GM12875 (cell line): Measurements from ENCODE around the gene PDE6A.

Experiments used
- H3K4me3 ChIP-seq: one replicate; pipeline ENCODE4 v1.5.1; 2011; ENCODE audit warnings: low read depth, low read length, control low read depth
- TF ChIP-seq, protein P1 (sequence below): IDR thresholded peaks from 2 replicates; pipeline ENCODE4 v1.5.1; 2011; ENCODE audit warnings: low read depth, mild to moderate bottlenecking, control low read depth, inconsistent platforms, low read length, moderate library complexity, borderline replicate concordance; ENCODE audit not compliant: insufficient read depth

PDE6A gene

DNA sequence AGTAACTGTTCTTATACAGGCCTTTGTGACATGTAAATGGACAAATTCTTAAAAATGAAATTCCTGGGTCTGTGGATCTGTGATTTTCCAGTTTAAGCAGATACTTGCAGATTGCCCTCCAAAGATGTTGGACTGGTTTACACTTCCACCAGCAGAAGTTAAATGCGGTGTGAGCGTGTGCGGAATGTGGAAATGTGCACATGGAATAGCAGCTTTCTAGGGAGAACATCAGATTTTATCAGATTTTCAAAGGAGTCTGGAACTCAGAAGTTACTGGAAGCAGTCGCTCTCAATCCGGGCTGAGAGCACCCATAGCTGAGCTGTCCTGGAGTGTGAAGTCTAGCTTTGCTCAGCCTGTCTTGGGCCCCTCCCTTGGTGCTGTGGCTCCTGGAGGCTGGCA lies 117.0 kb downstream of the PDE6A start:
- H3K4me3 ChIP-seq, result no peak overlapping the region
- TF ChIP-seq, protein P1, sequence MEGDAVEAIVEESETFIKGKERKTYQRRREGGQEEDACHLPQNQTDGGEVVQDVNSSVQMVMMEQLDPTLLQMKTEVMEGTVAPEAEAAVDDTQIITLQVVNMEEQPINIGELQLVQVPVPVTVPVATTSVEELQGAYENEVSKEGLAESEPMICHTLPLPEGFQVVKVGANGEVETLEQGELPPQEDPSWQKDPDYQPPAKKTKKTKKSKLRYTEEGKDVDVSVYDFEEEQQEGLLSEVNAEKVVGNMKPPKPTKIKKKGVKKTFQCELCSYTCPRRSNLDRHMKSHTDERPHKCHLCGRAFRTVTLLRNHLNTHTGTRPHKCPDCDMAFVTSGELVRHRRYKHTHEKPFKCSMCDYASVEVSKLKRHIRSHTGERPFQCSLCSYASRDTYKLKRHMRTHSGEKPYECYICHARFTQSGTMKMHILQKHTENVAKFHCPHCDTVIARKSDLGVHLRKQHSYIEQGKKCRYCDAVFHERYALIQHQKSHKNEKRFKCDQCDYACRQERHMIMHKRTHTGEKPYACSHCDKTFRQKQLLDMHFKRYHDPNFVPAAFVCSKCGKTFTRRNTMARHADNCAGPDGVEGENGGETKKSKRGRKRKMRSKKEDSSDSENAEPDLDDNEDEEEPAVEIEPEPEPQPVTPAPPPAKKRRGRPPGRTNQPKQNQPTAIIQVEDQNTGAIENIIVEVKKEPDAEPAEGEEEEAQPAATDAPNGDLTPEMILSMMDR, result no peak

DNA sequence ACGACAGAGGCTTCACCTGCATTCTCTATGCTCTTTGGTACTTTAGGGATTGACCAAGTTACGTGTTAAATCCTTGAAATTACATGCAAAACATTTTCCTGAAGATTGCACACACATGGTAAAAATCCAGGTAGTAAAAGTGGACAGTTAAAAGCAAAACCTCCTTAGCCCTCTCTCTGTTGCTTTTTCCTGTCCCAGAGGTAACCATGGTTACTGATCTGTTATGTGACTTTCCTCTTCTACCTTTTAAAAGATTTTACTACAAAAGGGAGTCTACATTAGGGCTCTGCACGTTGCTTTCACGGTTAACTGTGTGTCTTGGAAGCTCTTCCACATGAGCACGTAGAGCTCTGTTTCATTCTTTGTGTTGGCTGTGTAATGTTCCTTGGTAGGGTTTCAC lies 117.5 kb downstream of the PDE6A start:
- H3K4me3 ChIP-seq, result no peak overlapping the region
- TF ChIP-seq, protein P1, result no peak

DNA sequence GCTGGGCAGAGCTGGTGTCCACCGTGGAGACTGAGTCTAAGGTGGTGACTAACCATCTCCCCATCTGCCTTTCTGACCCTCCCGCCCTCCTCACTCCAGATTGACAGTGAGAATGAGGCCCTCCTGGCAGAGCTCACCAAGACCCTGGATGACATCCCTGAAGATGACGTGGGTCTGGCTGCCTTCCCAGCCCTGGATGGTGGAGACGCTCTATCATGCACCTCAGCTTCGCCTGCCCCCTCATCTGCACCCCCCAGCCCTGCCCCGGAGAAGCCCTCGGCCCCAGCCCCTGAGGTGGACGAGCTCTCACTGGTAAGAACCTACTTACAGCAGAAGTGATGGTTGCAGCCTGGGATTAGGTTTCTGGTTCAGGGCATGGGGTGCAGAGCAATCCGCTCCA lies 118.0 kb downstream of the PDE6A start:
- TF ChIP-seq, protein P1, result no peak
- H3K4me3 ChIP-seq, result no peak overlapping the region

DNA sequence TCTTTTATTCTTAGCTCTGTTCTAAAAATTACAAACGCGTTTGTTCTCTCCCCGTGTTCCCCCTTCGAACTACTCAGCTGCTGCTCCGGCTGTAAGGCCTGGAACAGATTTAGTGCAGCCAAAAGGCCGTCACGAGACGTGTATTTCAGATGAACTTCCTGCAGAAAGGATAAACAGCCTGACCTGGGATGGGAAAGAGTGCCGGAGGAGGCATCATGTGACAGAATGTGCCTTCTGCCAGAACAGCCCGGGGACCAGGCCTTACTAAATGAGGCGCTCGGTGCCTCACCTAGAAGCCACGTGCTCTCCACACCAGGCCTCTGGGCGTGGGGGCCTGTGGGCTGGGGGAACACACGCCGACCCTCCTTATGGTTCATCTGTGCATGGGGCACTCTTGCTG lies 119.7 kb downstream of the PDE6A start:
- H3K4me3 ChIP-seq, result no peak overlapping the region
- TF ChIP-seq, protein P1, result no peak

DNA sequence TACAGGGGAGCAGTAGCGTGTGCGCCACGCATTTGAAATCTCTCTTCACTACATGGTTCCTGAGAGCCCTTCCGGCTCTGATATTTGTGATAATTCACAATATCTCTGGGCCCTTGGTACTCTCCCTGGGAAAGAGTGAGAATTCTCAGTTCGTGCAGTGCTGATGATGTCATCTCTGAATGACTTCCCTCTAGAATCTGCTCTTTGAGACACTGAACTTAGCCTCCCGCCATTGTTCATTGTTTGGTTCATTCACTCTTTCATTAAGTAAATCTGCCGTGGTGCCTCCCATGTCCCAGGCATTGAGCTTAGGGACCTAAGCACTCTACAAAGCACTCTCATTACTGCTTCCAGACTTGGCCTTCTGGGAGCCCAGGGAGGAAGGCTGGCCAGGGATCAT lies 120.5 kb downstream of the PDE6A start:
- TF ChIP-seq, protein P1, result no peak
- no peak overlapping the region for H3K4me3 ChIP-seq

DNA sequence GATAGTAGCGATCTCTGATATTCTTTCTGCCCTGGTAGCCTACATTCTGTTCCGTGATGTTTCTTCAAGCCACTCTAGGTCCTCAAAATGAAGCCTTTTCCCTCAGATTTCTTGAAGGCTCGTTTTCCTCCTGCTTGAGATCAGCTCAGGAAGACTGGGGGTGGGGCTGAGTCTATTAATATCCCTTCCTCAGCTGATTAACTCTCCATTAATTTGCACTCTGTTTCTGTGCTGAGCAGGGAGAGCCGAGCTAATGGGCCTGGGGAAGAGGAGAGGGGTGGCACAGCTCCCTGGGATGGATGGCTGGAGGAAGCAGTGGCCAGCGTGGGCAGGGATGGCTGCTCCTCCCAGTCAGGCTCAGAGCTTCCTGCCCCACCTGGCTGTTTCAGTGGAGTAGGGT lies 121.2 kb downstream of the PDE6A start:
- TF ChIP-seq, protein P1, result no peak
- no peak overlapping the region for H3K4me3 ChIP-seq

DNA sequence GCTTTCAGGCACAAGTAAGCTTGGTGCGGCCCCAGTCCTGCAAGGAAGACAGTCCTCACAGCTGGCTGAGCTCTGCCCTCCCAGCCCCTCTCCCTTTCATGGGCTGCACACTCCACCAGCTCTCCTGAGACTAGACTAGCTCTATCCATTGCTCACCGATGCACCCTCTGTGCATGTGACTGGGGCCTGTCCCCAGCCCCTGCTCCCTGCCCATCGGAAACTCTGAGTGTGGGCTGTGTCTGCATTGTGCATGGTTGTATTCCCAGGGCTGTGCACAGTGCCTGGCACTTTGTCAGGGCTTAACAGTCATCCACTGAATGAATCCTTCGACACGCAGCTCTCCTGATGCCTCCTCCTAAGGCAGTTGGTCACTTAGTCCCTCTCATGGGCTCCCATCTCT lies 122.3 kb downstream of the PDE6A start:
- TF ChIP-seq, protein P1, result no peak
- no peak overlapping the region for H3K4me3 ChIP-seq
